Mucosa of descending colon (tissue), 3 donors: ENCODE measurements around the gene MTG1. TPM values are rescaled to one million over a fixed set of nuclear protein-coding genes. Genes with fewer than 3 reads are reported as not detected.
"Not testable (repeated sequence)": the region's sequence is repeated elsewhere in the genome, so short reads cannot be mapped to it uniquely, and the experiment has no call there.

Experiments
- ATAC-seq: fragments of 200-7000 bp; cut with Tn5 transposase; one replicate; pipeline ENCODE4 v1.9.1; 2020; ENCODE audit warnings: mild to moderate bottlenecking, moderate library complexity
- DNase-seq, 3 donors: peaks; one replicate each; pipeline ENCODE4 v3.0.0-alpha.2; 2020
- H3K36me3 ChIP-seq: fragments of 200-600 bp; one replicate; pipeline ENCODE4 v1.8.0; 2021; ENCODE audit warnings: low read depth, mild to moderate bottlenecking
- H3K4me1 ChIP-seq: fragments of 200-600 bp; one replicate; pipeline ENCODE4 v1.8.0; 2021; ENCODE audit warnings: low read depth, mild to moderate bottlenecking
- H3K4me3 ChIP-seq: fragments of 200-600 bp; one replicate; pipeline ENCODE4 v1.8.0; 2021; ENCODE audit warnings: mild to moderate bottlenecking
- H3K9me3 ChIP-seq: fragments of 200-600 bp; one replicate; pipeline ENCODE4 v1.8.0; 2021; ENCODE audit warnings: mild to moderate bottlenecking
- CTCF ChIP-seq: fragments of 200-600 bp; IDR thresholded peaks from one replicate; pipeline ENCODE4 v1.8.0; 2022; ENCODE audit warnings: antibody characterized with exemption, mild to moderate bottlenecking
- intact Hi-C, 2 donors: fragments of 100-400 bp; cut with DNase I in 1 of 2; cut with micrococcal nuclease in 1 of 2; formaldehyde crosslinking; loops; one replicate each; pipeline versions ENCODE4 v1.11.0 to v1.11.1; 2022; cut with DNase I, micrococcal nuclease
- microRNA-seq: library from miRNA; unstranded; fragments of <30 nt; microRNA quantifications from one replicate; pipeline ENCODE4, GENCODE V29; 2019
- total RNA-seq, 3 donors: library from RNA; stranded (reverse); fragmentation: NEBNext Ultra II Directional in 2 of 3; extraction: Animal tissue kit (Norgen Biotek cat#: 25700) in 2 of 3; gene quantifications; one replicate each; pipeline versions ENCODE4 v1.2.1 to v1.2.4, GENCODE V29; 2021 to 2023
- donor health status: DM: no; HTN: no; CAD: no; lungs with moderate emphysema.
- donor health status: DM: no; HTN: no; CAD: no.
- donor health status: DM: no; HTN: yes; CAD: no.

Gene MTG1
- total RNA-seq, 3 donors from 2014 or later = 43.6 to 52.7 (median 45.6) TPM

- TF ChIP-seq CTCF = no peak
- ATAC-seq (no peak), DNase-seq (no peak)
- intact Hi-C loops = no loop called here
- Histone ChIP-seq H3K9me3 (no peaks in the 10 kb centered on the region), H3K4me1 (no peaks in the 10 kb centered on the region), H3K4me3 (no peak overlapping the region), H3K36me3 (no peaks in the 10 kb centered on the region)
Observed at GRCh38 chr10:133465950-133466474, 72.1 kb downstream of the MTG1 start.

- no peak for ATAC-seq
- no peak for TF ChIP-seq CTCF
- intact Hi-C loops = no loop called here
- DNase-seq = no peak
- H3K4me1 ChIP-seq = no peaks in the 10 kb centered on the region
- no peaks in the 10 kb centered on the region for H3K9me3 ChIP-seq
- no peaks in the 10 kb centered on the region for H3K36me3 ChIP-seq
- H3K4me3 ChIP-seq = no peak overlapping the region
Observed at GRCh38 chr10:133466683-133467275, 72.8 kb downstream of the MTG1 start.

GRCh38 chr10:133467286-133467911 lies 73.4 kb downstream of the MTG1 start:
- intact Hi-C loops = no loop called here
- TF ChIP-seq CTCF = no peak
- ATAC-seq = no peak
- Histone ChIP-seq H3K4me3 (no peak overlapping the region), H3K36me3 (no peaks in the 10 kb centered on the region), H3K4me1 (no peaks in the 10 kb centered on the region), H3K9me3 (no peaks in the 10 kb centered on the region)
- DNase-seq = no peak

GRCh38 chr10:133469205-133469604 lies 75.2 kb downstream of the MTG1 start:
- H3K4me3 ChIP-seq, ATAC-seq, H3K4me1 ChIP-seq, H3K9me3 ChIP-seq, H3K36me3 ChIP-seq, intact Hi-C loops, DNase-seq: not testable (repeated sequence)

- H3K4me1 ChIP-seq = no peaks in the 10 kb centered on the region
- TF ChIP-seq CTCF = no peak
- H3K4me3 ChIP-seq = no peak overlapping the region
- ATAC-seq (no peak), DNase-seq (no peak)
- no peaks in the 10 kb centered on the region for H3K36me3 ChIP-seq
- intact Hi-C loops = no loop called here
- H3K9me3 ChIP-seq = no peaks in the 10 kb centered on the region
Observed at GRCh38 chr10:133471300-133472109, 77.5 kb downstream of the MTG1 start.

Small RNA genes within 50 kb of the gene (microRNA-seq; reads per million reads assigned to microRNA genes)
- 2.3 reads per million, percentile 5 among the genes with 10 or more reads in this experiment for gene MIR3944

Other genes starting within 250 kb of the MTG1 start
- gene KNDC1, start 233.9 kb upstream of the MTG1 start, total RNA-seq = under 1 TPM; 0.14 to 0.60 (median 0.32) TPM
- gene UTF1, start 163.9 kb upstream of the MTG1 start, total RNA-seq = not detected
- gene VENTX, start 156.3 kb upstream of the MTG1 start, total RNA-seq = 1 to 10 TPM in 1 of 3 donors, under 1 TPM in 2; 0.09 to 1.2 (median 0.36) TPM
- 1 to 10 TPM; 4.8 to 7.0 (median 5.2) TPM for gene ADAM8, start 117.3 kb upstream of the MTG1 start, total RNA-seq
- gene TUBGCP2, start 85.3 kb upstream of the MTG1 start, total RNA-seq = 10 to 100 TPM; 48.1 to 63.4 (median 58.8) TPM
- gene ZNF511, start 85.2 kb upstream of the MTG1 start, total RNA-seq = 10 to 100 TPM; 39.1 to 54.0 (median 42.7) TPM
- gene CALY, start 57.3 kb upstream of the MTG1 start, total RNA-seq = 1 to 10 TPM in 2 of 3 donors, not detected in 1; 1.1 to 7.5 TPM
- 100 to 1,000 TPM in 2 of 3 donors, 10 to 100 TPM in 1; 69.0 to 215 (median 106) TPM for gene PRAP1, start 46.8 kb upstream of the MTG1 start, total RNA-seq
- 10 to 100 TPM; 13.5 to 22.2 (median 18.8) TPM for gene FUOM, start 36.1 kb upstream of the MTG1 start, total RNA-seq
- gene ECHS1, start 20.8 kb upstream of the MTG1 start, total RNA-seq = 100 to 1,000 TPM in 2 of 3 donors, 10 to 100 TPM in 1; 97.7 to 180 (median 151) TPM
- 1 to 10 TPM; 7.5 to 9.3 (median 8.3) TPM for gene PAOX, start 14.9 kb upstream of the MTG1 start, total RNA-seq
- gene SPRN, start 30.5 kb downstream of the MTG1 start, total RNA-seq = under 1 TPM in 1 of 3 donors, not detected in 2; 0.25 TPM
- gene SCART1, start 59.8 kb downstream of the MTG1 start, total RNA-seq = 1 to 10 TPM; 2.5 to 4.8 (median 3.7) TPM
- gene CYP2E1, start 133.2 kb downstream of the MTG1 start, total RNA-seq = 1 to 10 TPM in 1 of 3 donors, under 1 TPM in 2; 0.70 to 2.5 (median 0.90) TPM
- gene SYCE1, start 171.4 kb downstream of the MTG1 start, total RNA-seq = under 1 TPM in 2 of 3 donors, not detected in 1; 0.20 to 0.51 TPM
- not detected for gene FRG2B, start 232.6 kb downstream of the MTG1 start, total RNA-seq